ENCODE results near the gene ZRSR2. TPM values are rescaled to one million over a fixed set of nuclear protein-coding genes. Genes with fewer than 3 reads are reported as not detected.
A peak's percentile ranks its signal among the peaks of the same experiment; 100 is the strongest.

ZRSR2 gene
- total RNA-seq, 4 donors from 2014 or later, result 8.3 to 12.0 (median 11.0) TPM

- Histone ChIP-seq H3K4me3 (peak overlapping the region; percentile 83 to 89), H3K27me3 (no peaks in the 10 kb centered on the region), H3K4me1 (peaks cover 0 to 35% (median 0%) of the 10 kb centered on the region in 3 donors), H3K9me3 (no peaks in the 10 kb centered on the region), H3K36me3 (no peaks in the 10 kb centered on the region), H3K27ac (peak overlapping the region; percentile 91 to 95 (median 93))
- WGBS, 2 donors (ENCODE audit: low coverage in 1 of 2), result 0% methylated on average over 4 of the region's 65 CpGs; no CpG with 5 or more reads in 1 of the 2 donors
- ATAC-seq, result peak; percentile 26
- TF ChIP-seq POLR2AphosphoS5 (IDR thresholded peaks at IDR 0.05) (no peak), CTCF (IDR thresholded peaks at IDR 0.05) (peak in 1 of 4 experiments; percentile 42)
Observed at GRCh38 chrX:15854080-15854655, 63.9 kb downstream of the ZRSR2 start.

- 0% methylated on average over 7 to 18 of the region's 85 CpGs for WGBS, 2 donors (ENCODE audit: low coverage in 1 of 2)
- Histone ChIP-seq H3K4me1 (peaks cover 0 to 27% (median 0%) of the 10 kb centered on the region in 3 donors), H3K27me3 (no peaks in the 10 kb centered on the region), H3K27ac (peak within 1 kb of the TSS; percentile 91 to 95 (median 93)), H3K4me3 (peak within 1 kb of the TSS; percentile 83 to 89), H3K36me3 (no peaks in the 10 kb centered on the region), H3K9me3 (no peaks in the 10 kb centered on the region)
- TF ChIP-seq POLR2A (IDR thresholded peaks at IDR 0.05) (peak; percentile 55 to 67), POLR2AphosphoS5 (IDR thresholded peaks at IDR 0.05) (peak; percentile 87), EP300 (IDR thresholded peaks at IDR 0.05) (no peak)
- peak; percentile 98 for ATAC-seq
Observed at GRCh38 chrX:15854712-15855567, 64.7 kb downstream of the ZRSR2 start, which contains the start of gene AP1S2. Gene AP1S2 (minus strand): TSS chrX:15854813. CDS start chrX:15852524, 2,289 bp downstream.

- no peaks in the 10 kb centered on the region for H3K27me3 ChIP-seq
- no peaks in the 10 kb centered on the region for H3K36me3 ChIP-seq
- peaks cover 0 to 20% (median 0%) of the 10 kb centered on the region in 3 donors for H3K4me1 ChIP-seq
- H3K9me3 ChIP-seq, result no peaks in the 10 kb centered on the region
- H3K27ac ChIP-seq, result peak overlapping the region; percentile 31 to 95 (median 92)
- H3K4me3 ChIP-seq, result peak overlapping the region; percentile 38 to 83
- no peak for TF ChIP-seq POLR2AphosphoS5 (IDR thresholded peaks at IDR 0.05)
- no peak for TF ChIP-seq POLR2A (IDR thresholded peaks at IDR 0.05)
- no peak for TF ChIP-seq EP300 (IDR thresholded peaks at IDR 0.05)
- TF ChIP-seq CTCF (IDR thresholded peaks at IDR 0.05), result no peak
- no peak for ATAC-seq
- WGBS, 2 donors (ENCODE audit: low coverage in 1 of 2), result 10 to 12% methylated on average over 6 to 12 of the region's 16 CpGs
Observed at GRCh38 chrX:15855568-15856221, 65.4 kb downstream of the ZRSR2 start.

- no peaks in the 10 kb centered on the region for H3K36me3 ChIP-seq
- H3K27ac ChIP-seq, result peak overlapping the region in 3 of 4 donors; percentile 29 to 95 (median 91)
- no peaks in the 10 kb centered on the region for H3K27me3 ChIP-seq
- no peaks in the 10 kb centered on the region for H3K9me3 ChIP-seq
- TF ChIP-seq EP300 (IDR thresholded peaks at IDR 0.05) (no peak), POLR2AphosphoS5 (IDR thresholded peaks at IDR 0.05) (no peak), CTCF (IDR thresholded peaks at IDR 0.05) (no peak), POLR2A (IDR thresholded peaks at IDR 0.05) (no peak)
- 29 to 40% methylated on average over 2 to 3 of the region's 4 CpGs for WGBS, 2 donors (ENCODE audit: low coverage in 1 of 2)
- peaks cover 0 to 14% (median 0%) of the 10 kb centered on the region in 3 donors for H3K4me1 ChIP-seq
- H3K4me3 ChIP-seq, result peak overlapping the region in 1 of 2 donors; percentile 83
- ATAC-seq, result no peak
Observed at GRCh38 chrX:15856222-15856587, 65.9 kb downstream of the ZRSR2 start.

GRCh38 chrX:15856636-15857035 lies 66.4 kb downstream of the ZRSR2 start:
- Histone ChIP-seq H3K4me1 (peaks cover 0 to 14% (median 0%) of the 10 kb centered on the region in 3 donors), H3K27ac (peak overlapping the region in 3 of 4 donors; percentile 29 to 95 (median 91)), H3K4me3 (no peak overlapping the region), H3K36me3 (no peaks in the 10 kb centered on the region), H3K9me3 (no peaks in the 10 kb centered on the region), H3K27me3 (no peaks in the 10 kb centered on the region)
- no peak for ATAC-seq
- WGBS, 2 donors (ENCODE audit: low coverage in 1 of 2), result 0% methylated on average over 1 of the region's 1 CpG; no CpG with 5 or more reads in 1 of the 2 donors
- no peak for TF ChIP-seq POLR2AphosphoS5 (IDR thresholded peaks at IDR 0.05)
- TF ChIP-seq CTCF (IDR thresholded peaks at IDR 0.05), result no peak
- TF ChIP-seq POLR2A (IDR thresholded peaks at IDR 0.05), result no peak
